GM12878 (cell line): Measurements from ENCODE around the gene RNF220.

Experiments used
- CTCF ChIP-seq, 3 experiments: IDR thresholded peaks in 2 of 3; conservative IDR thresholded peaks in 1 of 3; 2 replicates each; pipeline ENCODE4 v1.5.1; 2011; ENCODE audit warnings: low read depth in 3 of 3, low read length in 3 of 3, mild to moderate bottlenecking in 3 of 3, control low read depth in 2 of 3, moderate library complexity in 2 of 3, inconsistent platforms in 1 of 3, mixed read lengths in 1 of 3; ENCODE audit not compliant: control insufficient read depth in 2 of 3, insufficient read depth in 1 of 3; ENCODE audit errors: extremely low read depth in 1 of 3
- EZH2 ChIP-seq: IDR thresholded peaks from 2 replicates; pipeline ENCODE4 v1.6.1; 2012; ENCODE audit warnings: low read depth, mild to moderate bottlenecking, control low read depth, inconsistent platforms, low read length, borderline replicate concordance; ENCODE audit not compliant: control insufficient read depth
- FOXM1 ChIP-seq: IDR thresholded peaks from 2 replicates; pipeline ENCODE4 v1.6.1; 2012; ENCODE audit warnings: low read depth, mild to moderate bottlenecking, inconsistent platforms, low read length, moderate library complexity
- MXI1 ChIP-seq: fragments of 150-350 bp; IDR thresholded peaks from 2 replicates; pipeline ENCODE4 v1.6.1; 2011; ENCODE audit warnings: low read depth, mild to moderate bottlenecking, inconsistent platforms, low read length, improper control_type of control experiment
- POLR2A ChIP-seq: IDR thresholded peaks from 2 replicates; pipeline ENCODE4 v1.6.1; 2011; ENCODE audit warnings: low read depth, mild to moderate bottlenecking, low read length
- TAF1 ChIP-seq: IDR thresholded peaks from 2 replicates; pipeline ENCODE4 v1.6.1; 2011; ENCODE audit warnings: mild to moderate bottlenecking, low read depth, low read length, borderline replicate concordance
- ZNF384 ChIP-seq: IDR thresholded peaks from 2 replicates; pipeline ENCODE4 v1.6.1; 2012; ENCODE audit warnings: low read depth, mild to moderate bottlenecking, low read length, improper control_type of control experiment, borderline replicate concordance
- TF ChIP-seq, protein P1 (sequence below): IDR thresholded peaks from 2 replicates; pipeline ENCODE4 v1.6.1; 2011; ENCODE audit warnings: low read depth, low read length, improper control_type of control experiment, borderline replicate concordance
- TF ChIP-seq, protein P2 (sequence below): IDR thresholded peaks from 2 replicates; pipeline ENCODE4 v1.6.1; 2012; ENCODE audit warnings: mild to moderate bottlenecking, low read depth, low read length
- TF ChIP-seq, protein P3 (sequence below): fragments of 450-650 bp; formaldehyde crosslinking; IDR thresholded peaks from 2 replicates; pipeline ENCODE4 v1.4.0; 2020; ENCODE audit warnings: mild to moderate bottlenecking, moderate library complexity

- TF ChIP-seq ZNF384 = no peak
- TF ChIP-seq, protein P1, sequence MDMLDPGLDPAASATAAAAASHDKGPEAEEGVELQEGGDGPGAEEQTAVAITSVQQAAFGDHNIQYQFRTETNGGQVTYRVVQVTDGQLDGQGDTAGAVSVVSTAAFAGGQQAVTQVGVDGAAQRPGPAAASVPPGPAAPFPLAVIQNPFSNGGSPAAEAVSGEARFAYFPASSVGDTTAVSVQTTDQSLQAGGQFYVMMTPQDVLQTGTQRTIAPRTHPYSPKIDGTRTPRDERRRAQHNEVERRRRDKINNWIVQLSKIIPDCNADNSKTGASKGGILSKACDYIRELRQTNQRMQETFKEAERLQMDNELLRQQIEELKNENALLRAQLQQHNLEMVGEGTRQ = no peak
- TF ChIP-seq, protein P2, sequence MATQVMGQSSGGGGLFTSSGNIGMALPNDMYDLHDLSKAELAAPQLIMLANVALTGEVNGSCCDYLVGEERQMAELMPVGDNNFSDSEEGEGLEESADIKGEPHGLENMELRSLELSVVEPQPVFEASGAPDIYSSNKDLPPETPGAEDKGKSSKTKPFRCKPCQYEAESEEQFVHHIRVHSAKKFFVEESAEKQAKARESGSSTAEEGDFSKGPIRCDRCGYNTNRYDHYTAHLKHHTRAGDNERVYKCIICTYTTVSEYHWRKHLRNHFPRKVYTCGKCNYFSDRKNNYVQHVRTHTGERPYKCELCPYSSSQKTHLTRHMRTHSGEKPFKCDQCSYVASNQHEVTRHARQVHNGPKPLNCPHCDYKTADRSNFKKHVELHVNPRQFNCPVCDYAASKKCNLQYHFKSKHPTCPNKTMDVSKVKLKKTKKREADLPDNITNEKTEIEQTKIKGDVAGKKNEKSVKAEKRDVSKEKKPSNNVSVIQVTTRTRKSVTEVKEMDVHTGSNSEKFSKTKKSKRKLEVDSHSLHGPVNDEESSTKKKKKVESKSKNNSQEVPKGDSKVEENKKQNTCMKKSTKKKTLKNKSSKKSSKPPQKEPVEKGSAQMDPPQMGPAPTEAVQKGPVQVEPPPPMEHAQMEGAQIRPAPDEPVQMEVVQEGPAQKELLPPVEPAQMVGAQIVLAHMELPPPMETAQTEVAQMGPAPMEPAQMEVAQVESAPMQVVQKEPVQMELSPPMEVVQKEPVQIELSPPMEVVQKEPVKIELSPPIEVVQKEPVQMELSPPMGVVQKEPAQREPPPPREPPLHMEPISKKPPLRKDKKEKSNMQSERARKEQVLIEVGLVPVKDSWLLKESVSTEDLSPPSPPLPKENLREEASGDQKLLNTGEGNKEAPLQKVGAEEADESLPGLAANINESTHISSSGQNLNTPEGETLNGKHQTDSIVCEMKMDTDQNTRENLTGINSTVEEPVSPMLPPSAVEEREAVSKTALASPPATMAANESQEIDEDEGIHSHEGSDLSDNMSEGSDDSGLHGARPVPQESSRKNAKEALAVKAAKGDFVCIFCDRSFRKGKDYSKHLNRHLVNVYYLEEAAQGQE = no peak
- TF ChIP-seq, protein P3, sequence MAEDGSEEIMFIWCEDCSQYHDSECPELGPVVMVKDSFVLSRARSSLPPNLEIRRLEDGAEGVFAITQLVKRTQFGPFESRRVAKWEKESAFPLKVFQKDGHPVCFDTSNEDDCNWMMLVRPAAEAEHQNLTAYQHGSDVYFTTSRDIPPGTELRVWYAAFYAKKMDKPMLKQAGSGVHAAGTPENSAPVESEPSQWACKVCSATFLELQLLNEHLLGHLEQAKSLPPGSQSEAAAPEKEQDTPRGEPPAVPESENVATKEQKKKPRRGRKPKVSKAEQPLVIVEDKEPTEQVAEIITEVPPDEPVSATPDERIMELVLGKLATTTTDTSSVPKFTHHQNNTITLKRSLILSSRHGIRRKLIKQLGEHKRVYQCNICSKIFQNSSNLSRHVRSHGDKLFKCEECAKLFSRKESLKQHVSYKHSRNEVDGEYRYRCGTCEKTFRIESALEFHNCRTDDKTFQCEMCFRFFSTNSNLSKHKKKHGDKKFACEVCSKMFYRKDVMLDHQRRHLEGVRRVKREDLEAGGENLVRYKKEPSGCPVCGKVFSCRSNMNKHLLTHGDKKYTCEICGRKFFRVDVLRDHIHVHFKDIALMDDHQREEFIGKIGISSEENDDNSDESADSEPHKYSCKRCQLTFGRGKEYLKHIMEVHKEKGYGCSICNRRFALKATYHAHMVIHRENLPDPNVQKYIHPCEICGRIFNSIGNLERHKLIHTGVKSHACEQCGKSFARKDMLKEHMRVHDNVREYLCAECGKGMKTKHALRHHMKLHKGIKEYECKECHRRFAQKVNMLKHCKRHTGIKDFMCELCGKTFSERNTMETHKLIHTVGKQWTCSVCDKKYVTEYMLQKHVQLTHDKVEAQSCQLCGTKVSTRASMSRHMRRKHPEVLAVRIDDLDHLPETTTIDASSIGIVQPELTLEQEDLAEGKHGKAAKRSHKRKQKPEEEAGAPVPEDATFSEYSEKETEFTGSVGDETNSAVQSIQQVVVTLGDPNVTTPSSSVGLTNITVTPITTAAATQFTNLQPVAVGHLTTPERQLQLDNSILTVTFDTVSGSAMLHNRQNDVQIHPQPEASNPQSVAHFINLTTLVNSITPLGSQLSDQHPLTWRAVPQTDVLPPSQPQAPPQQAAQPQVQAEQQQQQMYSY (CRISPR knock-in tag) = no peak
- no peak for TF ChIP-seq MXI1
- TF ChIP-seq POLR2A = no peak
- no peak for TF ChIP-seq CTCF (IDR thresholded peaks at IDR 0.05 in 2 of 3, conservative IDR thresholded peaks at IDR 0.05 in 1 of 3; ENCODE audit: control insufficient read depth in 2 of 3, extremely low read depth in 1 of 3, insufficient read depth in 1 of 3, low read depth in 3 of 3, low read length in 3 of 3)
- TF ChIP-seq TAF1 = no peak
- TF ChIP-seq EZH2 = no peak
- TF ChIP-seq FOXM1 = no peak
Observed at GRCh38 chr1:44501047-44501890, 96.2 kb downstream of the RNF220 start.
